Sigmoid colon (tissue), 4 donors: Measurements from ENCODE around the gene RTN4.

Source experiments
- EP300 ChIP-seq, 4 donors: sonication (generic); formaldehyde crosslinking; IDR thresholded peaks; one replicate each; pipeline ENCODE4 v1.6.1; 2017; ENCODE audit warnings: antibody characterized with exemption in 4 of 4
- POLR2A ChIP-seq, 2 donors: fragments of 450-650 bp; IDR thresholded peaks; one replicate each; pipeline ENCODE4 v1.6.1; 2016; ENCODE audit warnings: antibody characterized with exemption in 2 of 2, mild to moderate bottlenecking in 2 of 2, moderate library complexity in 2 of 2
- POLR2AphosphoS5 ChIP-seq, 4 donors: sonication (generic); formaldehyde crosslinking; IDR thresholded peaks; one replicate each; pipeline ENCODE4 v1.6.1; 2017; ENCODE audit warnings: antibody characterized with exemption in 4 of 4
- TF ChIP-seq, protein P1 (sequence below), 4 experiments: fragments of 450-650 bp in 3 of 4; fragments of 200-600 bp in 1 of 4; IDR thresholded peaks; one replicate each; pipeline ENCODE4 v1.5.1; 2016 to 2019; ENCODE audit warnings: antibody characterized with exemption in 4 of 4, mild to moderate bottlenecking in 3 of 4, moderate library complexity in 2 of 4

DNA sequence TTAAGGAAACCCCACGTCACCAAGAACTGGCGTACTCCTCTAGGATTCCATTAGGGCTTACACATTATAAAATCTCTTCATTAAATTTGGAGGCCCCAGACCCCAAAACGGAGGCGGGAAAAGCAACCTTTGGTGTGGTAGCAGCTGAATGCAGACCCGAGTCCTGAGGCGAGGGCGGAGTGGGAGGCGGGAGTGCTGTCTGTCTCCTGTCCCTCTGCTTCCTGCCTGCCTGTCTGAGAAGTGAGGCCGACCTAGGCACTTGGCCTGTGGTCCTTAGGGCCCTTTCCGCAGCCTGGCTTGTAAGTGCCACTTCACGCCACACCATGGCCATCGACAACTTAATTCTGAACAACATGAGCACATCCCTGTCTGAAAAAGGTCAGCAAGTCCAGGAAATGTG is 102.1 kb downstream of the RTN4 start:
- TF ChIP-seq POLR2A (IDR thresholded peaks at IDR 0.05) (no peak), POLR2AphosphoS5 (IDR thresholded peaks at IDR 0.05) (no peak), EP300 (IDR thresholded peaks at IDR 0.05) (no peak)
- TF ChIP-seq, protein P1, sequence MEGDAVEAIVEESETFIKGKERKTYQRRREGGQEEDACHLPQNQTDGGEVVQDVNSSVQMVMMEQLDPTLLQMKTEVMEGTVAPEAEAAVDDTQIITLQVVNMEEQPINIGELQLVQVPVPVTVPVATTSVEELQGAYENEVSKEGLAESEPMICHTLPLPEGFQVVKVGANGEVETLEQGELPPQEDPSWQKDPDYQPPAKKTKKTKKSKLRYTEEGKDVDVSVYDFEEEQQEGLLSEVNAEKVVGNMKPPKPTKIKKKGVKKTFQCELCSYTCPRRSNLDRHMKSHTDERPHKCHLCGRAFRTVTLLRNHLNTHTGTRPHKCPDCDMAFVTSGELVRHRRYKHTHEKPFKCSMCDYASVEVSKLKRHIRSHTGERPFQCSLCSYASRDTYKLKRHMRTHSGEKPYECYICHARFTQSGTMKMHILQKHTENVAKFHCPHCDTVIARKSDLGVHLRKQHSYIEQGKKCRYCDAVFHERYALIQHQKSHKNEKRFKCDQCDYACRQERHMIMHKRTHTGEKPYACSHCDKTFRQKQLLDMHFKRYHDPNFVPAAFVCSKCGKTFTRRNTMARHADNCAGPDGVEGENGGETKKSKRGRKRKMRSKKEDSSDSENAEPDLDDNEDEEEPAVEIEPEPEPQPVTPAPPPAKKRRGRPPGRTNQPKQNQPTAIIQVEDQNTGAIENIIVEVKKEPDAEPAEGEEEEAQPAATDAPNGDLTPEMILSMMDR (IDR thresholded peaks at IDR 0.05) = no peak
